ENCODE measurements around the gene PALD1. TPM values are rescaled to one million over a fixed set of nuclear protein-coding genes. Genes with fewer than 3 reads are reported as not detected.

The PALD1 gene
- polyA plus RNA-seq, 3 donors: 0.04 to 0.11 TPM; not detected in 1

GRCh38 chr10:70596110-70596798, 117.7 kb downstream of the PALD1 start:
- peaks cover 12% of the 10 kb centered on the region for H3K4me1 Mint-ChIP-seq

More at GRCh38 chr10:70596110-70596798, 117.7 kb downstream of the PALD1 start:
- Mint-ChIP-seq H3K9me3 (peaks cover 0 to 2% (median 0%) of the 10 kb centered on the region in 7 donors), H3K4me3 (no peak overlapping the region), H3K36me3 (no peaks in the 10 kb centered on the region), H3K27me3 (ENCODE audit: low read depth in 3 of 3) (peaks cover 3 to 9% (median 6%) of the 10 kb centered on the region in 3 donors), H3K27ac (peak overlapping the region in 1 of 7 donors; percentile 38)
- peaks cover 4 to 9% of the 10 kb centered on the region in 2 donors for H3K4me1 ChIP-seq (ENCODE audit: control insufficient read depth in 1 of 2, insufficient read depth in 2 of 2, low read length in 2 of 2)
- no peak overlapping the region for H3K27ac ChIP-seq (ENCODE audit: low read depth in 1 of 2, low read length in 2 of 2)
- intact Hi-C loops (cut with micrococcal nuclease): no loop called here
- no peak overlapping the region for H2AFZ ChIP-seq (ENCODE audit: insufficient read depth, low read depth, low read length, poor library complexity, severe bottlenecking)
- TF ChIP-seq CTCF (IDR thresholded peaks at IDR 0.05): no peak
- no peak for DNase-seq
- 91% methylated on average over 12 of the region's 14 CpGs for WGBS (ENCODE audit: insufficient coverage)
- no peak overlapping the region for H3K4me3 ChIP-seq (replicated peaks in 1 of 3; ENCODE audit: low read depth in 2 of 3, low read length in 3 of 3)
- H4K20me1 ChIP-seq (ENCODE audit: insufficient read depth, low read length): no peaks in the 10 kb centered on the region
- no peaks in the 10 kb centered on the region for H3K27me3 ChIP-seq (ENCODE audit: control insufficient read depth in 2 of 2, insufficient read depth in 2 of 2, low read length in 2 of 2)
- no peak overlapping the region for H3K4me2 ChIP-seq (replicated peaks; ENCODE audit: extremely low read depth, low read length, poor library complexity, severe bottlenecking)
- no peaks in the 10 kb centered on the region for H3K36me3 ChIP-seq (replicated peaks in 1 of 2; ENCODE audit: control insufficient read depth in 1 of 2, insufficient read depth in 2 of 2, low read length in 2 of 2)
- no peak overlapping the region for H3K9ac ChIP-seq (ENCODE audit: insufficient read depth, low read length, poor library complexity, severe bottlenecking)
- no peaks in the 10 kb centered on the region for H3K79me2 ChIP-seq (ENCODE audit: insufficient read depth, low read length)
- no peaks in the 10 kb centered on the region for H3K9me3 ChIP-seq (replicated peaks in 1 of 2; ENCODE audit: control insufficient read depth in 1 of 2, insufficient read depth in 1 of 2, low read length in 2 of 2)
